GM19025 (cell line): ENCODE results near the gene EDNRB.
"Not testable (repeated sequence)": the region's sequence is repeated elsewhere in the genome, so short reads cannot be mapped to it uniquely, and the experiment has no call there.

ENCODE experiments used
- ATAC-seq: cut with Tn5 transposase; IDR thresholded peaks from one replicate; pipeline ENCODE4 v1.9.1; 2021; ENCODE audit warnings: mild to moderate bottlenecking, low read depth, moderate library complexity; ENCODE audit not compliant: unreplicated experiment

EDNRB gene

DNA sequence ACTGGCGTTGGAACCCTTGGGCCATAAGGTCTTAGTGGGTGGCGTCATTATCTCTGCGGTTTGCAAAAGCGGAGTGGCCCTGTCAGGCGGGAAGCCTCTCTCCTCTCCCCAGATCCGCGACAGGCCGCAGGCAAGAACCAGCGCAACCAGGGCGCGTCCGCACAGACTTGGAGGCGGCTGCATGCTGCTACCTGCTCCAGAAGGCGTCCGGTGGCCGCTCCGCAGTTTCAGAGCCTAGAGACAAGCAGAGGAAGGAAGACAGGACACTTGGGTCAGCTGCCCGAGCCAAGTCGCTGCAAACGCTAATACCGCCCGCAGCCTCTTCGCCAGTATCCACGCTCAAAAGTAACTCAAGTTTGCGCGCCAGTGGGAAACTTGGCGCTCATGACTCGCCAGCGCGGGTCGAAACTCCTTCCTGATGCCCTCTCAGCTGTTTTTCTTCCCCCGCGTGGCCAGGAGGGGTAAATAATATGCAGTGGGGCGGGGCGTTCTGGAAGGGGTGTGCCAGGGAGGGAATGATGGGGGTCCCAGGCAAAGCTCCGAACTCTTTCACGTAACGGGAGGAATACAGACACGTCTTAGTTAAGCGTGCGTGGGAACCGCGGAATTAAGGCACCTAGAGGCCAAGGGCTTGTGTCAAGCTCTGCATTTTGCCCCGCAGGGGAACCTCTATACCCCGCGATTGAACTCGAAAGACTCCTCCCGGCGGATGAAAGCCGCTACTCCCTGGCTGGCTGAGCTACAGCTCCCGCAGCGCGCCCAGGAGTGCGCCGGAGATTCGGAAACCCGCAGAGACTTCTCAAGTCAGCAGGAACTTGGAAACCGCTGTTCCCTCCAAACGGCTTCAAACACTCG is at the start of gene EDNRB:
EDNRB (minus strand) TSS at position 441 of the 855 bp plus-strand sequence; CDS start at position 183, 258 bp downstream.
- no peak for ATAC-seq

DNA sequence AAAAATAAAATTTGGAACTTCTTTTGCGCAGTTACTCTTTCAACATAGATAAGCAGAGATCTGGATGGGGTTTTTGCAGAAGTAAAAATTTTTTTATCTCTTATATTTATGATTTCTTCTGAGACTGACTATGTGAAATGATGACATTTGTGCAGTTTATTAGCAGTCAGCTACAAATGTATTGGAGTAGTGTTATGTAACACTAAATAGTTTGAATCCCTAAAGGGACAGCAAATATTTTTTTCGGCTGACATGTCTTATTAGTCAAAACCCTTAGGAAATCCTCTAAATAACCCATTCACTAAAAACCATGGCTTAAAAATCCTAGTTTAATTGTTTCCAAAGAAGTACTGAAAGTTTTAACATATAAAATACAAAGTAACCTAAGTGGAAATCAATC is 48.0 kb upstream of the EDNRB start:
- ATAC-seq = no peak

DNA sequence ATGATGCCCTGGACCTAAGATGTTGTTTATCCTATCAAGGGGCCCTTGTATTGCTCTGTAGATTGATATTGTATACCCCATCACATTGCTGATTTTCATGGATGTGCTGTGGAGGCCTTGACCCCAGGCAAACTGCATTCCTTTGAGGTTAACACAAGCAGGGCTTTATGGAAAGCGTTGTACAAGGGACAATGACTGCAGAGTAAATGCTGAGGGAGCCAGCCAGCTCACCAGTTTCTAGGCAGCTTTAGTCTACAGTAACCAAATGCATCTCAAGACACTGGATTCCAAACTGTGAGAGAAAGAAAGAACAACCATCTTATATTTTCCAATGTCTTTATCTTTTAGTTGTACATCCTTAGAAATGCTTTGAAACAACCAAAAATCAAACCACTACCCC is 34.1 kb upstream of the EDNRB start:
- no peak for ATAC-seq

DNA sequence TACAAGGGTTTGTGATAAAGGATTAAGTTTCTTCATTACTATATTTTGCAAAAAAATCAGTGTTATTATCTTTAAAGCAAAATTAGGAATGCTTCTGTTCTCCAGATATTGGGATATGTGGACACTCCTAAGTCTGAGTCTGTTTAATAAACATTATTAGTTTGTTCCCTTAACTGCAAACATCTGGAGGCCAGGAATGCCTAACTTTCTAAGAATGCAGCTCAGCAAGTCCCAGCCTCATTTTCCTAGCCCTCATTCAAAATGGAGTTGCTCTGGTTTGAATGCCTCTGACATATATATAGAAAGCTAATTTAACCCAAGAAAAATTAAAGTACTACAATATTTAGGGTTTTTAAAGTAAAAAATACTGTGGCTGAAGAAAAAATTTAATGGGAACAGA is 33.6 kb upstream of the EDNRB start:
- ATAC-seq = no peak

DNA sequence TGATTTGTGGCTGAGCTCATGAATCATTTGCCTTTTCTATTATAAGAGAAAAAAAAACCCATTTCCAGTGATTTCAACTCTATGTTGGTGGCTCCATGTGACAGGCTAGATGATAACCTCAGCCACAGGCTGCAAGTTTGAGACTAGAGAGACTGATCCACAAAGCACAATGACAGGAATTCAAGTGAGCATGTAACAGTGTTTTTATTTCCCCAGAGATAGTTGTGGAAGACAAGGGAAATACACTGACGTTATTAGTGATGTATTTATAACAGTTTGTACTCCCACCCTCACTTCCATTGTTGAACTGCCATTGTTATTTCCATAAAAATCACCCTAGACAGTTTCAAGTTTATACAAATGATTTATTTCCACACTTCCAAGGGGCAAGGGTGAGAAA is 27.9 kb upstream of the EDNRB start:
- no peak for ATAC-seq

DNA sequence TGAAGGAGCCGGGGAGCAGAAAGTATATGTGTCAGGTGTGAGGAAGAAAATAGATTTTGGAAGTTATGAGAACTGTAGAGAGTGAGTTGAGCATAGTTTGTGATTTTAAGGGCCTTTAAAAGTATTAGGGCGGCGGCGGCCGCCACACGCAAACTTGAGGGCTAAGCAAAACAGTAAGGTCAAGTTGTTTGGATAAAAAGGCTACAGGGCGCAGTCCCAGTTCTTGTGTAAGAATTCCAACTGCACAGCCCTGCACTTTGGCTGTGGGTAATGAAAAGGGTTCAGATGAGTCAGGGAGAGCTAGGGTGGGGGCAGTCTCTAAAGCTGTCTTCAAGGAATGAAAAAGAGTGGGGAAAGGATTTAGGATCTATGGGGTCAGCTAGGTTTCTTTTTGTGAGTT is 16.4 kb upstream of the EDNRB start:
- ATAC-seq = not testable (repeated sequence)

DNA sequence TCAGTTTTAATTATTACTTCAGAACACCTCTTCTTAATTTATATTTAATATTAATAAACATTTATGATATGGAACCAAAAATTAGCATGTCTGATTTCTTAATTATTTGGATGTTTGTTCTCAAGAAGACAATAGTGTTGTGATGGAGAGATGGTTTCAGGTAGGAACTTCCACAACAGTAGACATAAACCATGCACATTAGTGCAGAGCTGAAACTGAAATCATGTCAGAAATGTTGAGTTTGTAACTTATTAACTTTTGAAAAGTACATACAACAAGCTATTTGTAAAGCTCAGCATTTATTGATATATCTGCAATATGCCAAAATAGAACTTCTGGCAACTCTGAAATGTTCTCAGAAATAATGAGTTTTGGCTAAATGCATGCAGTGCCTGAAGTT is 11.8 kb upstream of the EDNRB start:
- peak; percentile 83 for ATAC-seq

DNA sequence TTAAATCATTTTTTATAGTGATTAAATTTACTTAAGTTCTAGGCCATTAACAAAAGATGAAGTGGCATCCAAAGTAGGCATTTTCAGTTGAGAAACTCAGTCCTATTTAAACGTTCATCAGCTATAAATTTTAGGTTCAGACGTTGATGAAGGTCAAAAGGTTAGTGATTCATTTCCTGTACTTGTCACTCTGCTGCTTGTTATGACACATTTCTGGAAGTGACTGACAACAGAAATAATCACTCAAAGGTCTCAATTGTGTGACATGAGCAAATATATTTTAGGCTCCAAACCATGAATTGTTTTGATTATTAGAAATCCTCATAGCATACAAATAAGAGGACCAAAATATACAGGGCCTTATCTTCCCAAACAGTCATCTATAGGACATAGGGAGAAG is 10.3 kb upstream of the EDNRB start:
- peak; percentile 78 for ATAC-seq

DNA sequence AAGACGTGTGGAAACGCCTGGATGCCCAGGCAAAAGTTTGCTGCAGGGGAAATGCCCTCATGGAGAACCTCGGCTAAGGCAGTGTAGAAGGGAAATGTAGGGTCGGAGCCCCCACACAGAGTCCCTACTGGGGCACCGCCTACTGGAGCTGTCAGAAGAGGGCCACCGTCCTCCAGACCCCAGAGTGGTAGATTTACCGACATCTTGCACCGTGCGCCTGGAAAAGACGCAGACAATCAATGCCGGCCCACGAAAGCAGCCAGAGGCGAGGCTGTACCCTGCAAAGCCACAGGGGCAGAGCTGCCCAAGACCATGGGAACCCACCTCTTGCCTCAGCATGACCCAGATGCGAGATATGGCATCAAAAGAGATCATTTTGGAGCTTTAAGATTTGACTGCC is 7.0 kb upstream of the EDNRB start:
- ATAC-seq = no peak

DNA sequence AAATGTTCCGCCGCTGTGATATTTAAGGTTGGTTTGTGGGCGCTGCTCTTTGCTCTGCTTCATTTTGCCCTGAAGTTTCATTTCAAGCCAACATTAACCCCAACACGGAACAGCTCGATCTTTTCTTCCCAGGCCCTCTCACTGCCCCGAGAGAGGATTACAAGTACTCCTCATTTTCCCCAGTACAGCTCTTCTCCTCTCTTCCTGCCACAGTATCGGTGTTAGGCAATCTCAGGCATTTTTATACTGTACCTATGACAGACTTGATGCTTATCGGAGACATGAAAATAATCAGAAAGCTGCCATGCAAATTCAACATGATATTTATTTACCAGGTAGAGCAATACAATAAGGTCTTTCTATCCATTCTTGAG is 1.3 kb upstream of the EDNRB start:
- ATAC-seq = no peak

DNA sequence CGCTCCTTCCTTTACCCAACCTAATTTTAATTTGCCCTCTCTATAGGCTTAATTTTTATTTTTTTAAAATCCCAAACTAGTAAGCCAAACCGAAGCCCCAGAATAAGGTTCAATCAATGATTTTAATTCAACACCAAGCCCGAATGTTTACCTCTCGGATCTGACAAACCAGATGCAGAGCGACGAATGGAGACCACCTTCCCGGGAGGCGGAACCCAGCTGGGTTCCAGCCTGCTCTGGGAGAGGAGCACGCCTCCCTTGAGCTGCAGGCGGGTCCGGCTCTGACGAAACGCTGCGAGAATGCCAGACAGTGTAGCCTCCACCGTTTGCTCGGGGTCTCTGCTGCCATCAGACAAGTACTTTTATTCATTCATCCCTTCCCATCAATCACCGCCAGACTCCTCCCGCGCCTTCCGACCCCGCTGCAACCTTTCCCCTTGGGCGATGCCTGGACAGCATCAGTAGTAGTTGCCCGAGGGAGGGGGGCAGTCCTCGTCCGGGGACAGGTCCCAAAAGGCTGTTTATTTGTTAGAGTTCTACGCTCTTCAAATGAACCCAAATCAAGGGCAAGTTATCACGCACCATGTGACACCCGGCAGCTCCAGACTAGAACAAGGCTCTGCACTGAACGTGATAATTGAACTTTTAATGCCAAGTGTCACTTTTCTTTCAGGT is 752 bp upstream of the EDNRB start:
- ATAC-seq = no peak

DNA sequence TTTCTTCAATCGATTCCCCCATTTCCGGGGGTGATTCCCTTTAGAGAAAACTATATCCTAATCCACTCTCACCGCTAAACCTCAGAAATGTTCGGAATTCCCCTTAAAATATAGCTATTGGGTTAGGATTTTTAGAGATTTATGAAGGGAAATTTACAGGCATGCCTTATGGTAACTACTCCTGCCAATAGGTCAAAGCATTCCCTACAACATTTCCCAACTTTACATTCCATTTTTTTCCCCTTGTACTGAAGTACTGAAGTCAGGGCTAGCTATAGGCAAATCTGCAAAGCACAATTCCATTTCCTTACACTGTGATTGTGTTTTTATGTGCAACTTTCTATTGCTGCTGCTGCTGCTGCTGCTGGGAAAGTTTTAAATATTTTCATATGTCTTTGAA is 2.1 kb downstream of the EDNRB start:
- no peak for ATAC-seq

DNA sequence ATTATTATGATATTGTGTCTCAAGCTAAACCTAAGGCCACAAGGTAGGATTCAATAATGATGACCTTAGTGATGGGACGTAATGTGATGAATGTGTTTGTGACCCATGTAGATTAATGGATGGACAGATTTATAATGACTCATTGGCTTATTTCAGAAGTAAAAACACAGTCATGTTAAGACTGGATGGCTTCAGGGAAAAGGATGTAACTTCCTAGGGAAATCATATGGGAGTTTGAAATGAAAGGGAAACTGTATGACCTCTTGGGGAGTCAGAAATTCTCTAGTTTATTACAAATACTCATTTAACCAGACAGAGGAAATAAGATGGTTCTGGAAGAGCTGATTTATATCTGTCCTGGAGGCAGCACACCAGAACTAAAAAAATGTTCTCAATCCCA is 2.9 kb downstream of the EDNRB start:
- no peak for ATAC-seq

DNA sequence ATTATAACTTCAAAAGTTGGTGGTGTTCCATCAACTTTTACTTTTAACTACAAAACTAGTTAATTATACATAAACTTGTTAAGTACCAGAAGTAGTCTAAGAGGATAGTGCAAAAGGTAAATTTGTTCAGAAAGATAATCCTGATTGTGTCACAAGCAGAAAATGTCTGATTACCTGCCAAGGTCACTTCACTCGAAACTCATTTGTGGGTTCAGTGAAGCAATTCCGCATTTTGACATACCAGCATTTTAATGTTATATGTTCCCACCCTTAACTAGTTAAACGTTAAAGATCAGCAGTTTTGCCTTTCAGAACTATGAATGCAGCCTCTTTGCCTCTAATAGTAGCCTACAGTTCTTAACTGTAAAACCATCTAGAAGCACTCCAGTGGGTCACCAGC is 5.6 kb downstream of the EDNRB start:
- ATAC-seq = no peak

DNA sequence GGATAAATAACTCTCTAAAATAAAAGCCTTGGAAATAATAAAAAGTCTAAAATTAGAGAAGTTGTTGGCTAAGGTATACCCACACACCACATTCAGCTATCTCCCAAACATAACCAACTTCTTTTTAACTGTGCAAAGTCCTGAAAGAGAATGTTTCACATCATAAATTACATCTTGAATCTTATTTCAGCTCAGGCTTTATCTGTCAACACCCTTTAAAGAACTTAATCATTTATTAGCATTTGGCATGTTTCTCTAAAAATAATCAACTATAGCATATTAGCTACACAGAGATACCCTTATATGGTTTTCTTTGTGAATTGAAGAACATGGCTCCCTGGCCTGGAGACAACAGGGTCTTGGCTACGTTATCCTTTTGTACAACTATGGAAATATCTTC is 6.9 kb downstream of the EDNRB start:
- ATAC-seq = no peak

DNA sequence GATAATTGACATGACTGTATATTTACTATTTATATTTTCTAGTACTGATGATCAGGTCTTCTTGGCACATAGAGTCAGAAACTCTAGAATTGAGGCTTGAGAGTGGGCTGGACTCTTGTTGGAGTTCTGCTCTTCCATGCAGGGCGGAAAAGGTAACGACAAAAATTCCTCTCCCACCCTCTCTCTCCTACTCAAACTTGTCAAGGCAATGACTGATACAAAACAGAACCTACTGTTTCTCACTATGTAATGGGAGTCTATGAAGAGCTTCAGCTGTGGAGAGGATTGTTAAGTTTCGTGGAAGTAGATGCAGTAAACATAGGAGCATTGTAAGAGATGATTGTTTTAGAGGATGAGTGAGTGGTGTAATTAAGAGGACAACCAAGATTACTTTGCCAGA is 8.8 kb downstream of the EDNRB start:
- no peak for ATAC-seq

DNA sequence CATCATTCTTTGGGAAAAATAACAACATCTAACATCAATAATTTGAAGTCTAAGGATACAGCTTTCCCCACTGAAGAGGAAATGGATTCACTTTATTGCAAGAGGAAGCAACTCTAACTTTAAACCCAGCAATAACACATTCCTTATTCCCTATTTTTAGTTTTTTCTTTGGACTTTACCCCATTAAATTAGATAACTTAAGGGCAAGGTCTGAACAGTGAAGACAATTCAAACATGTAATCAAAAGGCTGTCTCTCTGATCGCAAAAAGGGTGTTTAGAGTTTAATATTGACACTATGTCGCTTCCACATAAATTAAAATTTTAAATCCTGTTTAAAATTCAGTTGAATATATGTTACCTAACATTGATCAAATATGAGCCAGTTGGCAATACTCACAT is 10.1 kb downstream of the EDNRB start:
- ATAC-seq = no peak

DNA sequence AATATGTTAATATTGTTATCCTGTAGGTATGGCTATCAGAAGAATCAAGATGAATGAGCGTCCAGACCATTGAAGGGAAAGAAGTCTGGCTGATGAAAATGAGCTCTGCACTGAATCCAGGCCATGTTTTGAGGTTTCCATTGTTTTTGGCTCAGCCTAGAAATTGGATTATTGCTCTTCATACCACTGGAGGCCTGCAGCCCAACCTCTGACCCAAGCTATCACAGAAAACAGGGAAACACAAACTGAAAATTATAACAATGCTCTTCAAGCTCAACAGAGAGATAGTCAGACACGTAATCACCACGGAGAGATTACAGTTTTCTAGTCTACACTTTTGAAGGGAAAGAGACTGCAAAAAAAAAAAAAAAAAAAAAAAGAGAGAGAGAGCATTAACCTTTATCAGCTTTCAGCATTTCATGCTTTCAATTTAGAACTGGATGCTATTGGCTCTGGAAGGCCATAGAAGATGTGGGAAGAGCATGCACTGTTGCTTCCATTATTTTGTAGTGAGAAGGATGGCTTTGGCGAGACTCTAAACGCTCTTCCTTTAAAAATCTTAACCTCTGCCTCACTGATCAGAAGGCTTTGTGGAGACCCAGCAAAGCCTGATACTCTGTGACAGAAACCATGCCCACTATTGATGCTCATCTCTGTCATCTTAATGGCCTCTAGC is 10.8 kb downstream of the EDNRB start:
- ATAC-seq = no peak

DNA sequence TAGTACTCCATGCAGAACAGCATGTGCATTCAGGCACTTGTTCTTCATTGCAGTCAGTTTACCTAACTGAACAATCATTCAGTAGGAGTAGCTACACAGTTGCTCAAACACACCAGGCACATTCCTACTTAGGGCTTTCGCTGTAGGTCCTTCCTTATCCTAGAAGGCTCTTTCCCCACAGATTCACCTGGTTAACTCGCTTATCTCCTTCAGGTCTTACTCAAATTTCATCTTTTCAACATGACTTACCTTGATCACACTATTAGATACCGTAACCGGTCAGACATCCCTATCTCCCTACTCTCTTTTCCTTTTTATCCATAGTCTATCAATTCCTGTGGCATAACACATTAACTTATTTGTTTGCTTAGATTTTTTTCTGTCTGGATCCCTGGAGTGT is 14.6 kb downstream of the EDNRB start:
- ATAC-seq = no peak

DNA sequence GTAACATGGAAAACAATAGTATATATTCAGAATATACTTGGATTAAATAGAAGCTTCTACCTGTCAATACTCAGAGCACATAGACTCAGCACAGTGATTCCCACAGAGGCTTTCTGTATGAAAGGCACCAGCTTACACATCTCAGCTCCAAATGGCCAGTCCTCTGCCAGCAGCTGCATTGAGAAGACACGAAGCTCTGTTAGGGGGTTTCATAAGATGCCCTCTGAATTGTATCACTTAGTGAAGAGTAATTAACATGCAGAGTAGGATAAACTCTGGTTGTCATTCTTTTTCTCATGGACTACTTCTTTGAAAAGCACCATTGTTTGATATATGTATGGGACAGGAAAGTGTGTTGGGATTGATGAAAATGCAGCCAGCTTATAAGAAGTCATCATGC is 15.2 kb downstream of the EDNRB start:
- no peak for ATAC-seq

DNA sequence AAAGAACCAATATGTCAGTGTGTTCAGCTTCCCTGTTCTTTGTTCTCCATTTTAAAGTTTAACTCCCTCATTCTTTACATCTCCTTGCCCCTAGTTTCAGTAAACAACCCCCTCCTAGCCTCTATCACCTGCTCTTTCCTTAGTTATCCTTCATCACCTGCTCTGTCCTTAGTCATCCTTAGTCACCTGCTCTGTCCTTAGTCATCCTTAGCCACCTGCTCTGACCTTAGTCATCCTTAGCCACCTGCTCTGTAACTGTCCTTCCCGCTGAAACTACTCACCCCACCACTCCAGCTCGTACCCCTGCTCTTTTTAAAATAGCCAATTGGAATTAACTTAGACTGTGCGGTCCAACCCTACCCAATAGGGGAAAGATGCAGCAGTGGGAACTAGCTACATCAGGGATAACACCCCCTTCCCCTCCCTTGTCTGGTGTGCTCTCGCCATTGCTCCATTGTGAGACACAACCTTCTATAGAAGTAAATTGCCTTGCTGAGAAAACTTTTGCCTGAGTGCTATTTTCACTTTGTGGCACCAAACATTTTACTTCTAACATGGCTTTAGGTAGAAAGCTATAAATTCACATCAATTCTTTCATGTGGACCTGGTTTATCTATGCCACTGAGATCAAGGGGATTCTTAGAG is 16.2 kb downstream of the EDNRB start:
- no peak for ATAC-seq
